AG09319 (cell line): Measurements from ENCODE around the gene TECPR1.

Experiments used
- DNase-seq: peaks from one replicate; pipeline ENCODE4 v3.0.0-alpha.2; 2010; ENCODE audit warnings: low read depth; ENCODE audit errors: extremely low read depth
- TF ChIP-seq, protein P1 (sequence below): IDR thresholded peaks from 2 replicates; pipeline ENCODE4 v1.5.1; 2011; ENCODE audit warnings: low read depth, mild to moderate bottlenecking, inconsistent platforms, low read length, moderate library complexity

Gene TECPR1

DNA sequence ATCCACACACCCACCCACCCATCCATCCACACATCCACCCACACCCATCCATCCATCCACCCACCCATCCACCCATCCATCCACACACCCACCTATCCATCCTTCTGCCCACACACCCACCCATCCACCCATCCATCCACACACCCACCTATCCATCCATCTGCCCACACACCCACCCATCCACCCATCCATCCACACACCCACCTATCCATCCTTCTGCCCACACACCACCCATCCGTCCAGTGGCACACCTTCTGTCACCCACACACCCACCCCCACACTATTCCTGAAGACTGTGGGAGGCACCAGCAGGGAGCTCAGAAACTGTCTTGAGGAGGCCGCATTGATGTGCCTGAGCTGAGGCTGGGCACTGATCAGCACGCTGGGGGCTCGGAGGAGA, 9.1 kb downstream of the TECPR1 start:
- TF ChIP-seq, protein P1, sequence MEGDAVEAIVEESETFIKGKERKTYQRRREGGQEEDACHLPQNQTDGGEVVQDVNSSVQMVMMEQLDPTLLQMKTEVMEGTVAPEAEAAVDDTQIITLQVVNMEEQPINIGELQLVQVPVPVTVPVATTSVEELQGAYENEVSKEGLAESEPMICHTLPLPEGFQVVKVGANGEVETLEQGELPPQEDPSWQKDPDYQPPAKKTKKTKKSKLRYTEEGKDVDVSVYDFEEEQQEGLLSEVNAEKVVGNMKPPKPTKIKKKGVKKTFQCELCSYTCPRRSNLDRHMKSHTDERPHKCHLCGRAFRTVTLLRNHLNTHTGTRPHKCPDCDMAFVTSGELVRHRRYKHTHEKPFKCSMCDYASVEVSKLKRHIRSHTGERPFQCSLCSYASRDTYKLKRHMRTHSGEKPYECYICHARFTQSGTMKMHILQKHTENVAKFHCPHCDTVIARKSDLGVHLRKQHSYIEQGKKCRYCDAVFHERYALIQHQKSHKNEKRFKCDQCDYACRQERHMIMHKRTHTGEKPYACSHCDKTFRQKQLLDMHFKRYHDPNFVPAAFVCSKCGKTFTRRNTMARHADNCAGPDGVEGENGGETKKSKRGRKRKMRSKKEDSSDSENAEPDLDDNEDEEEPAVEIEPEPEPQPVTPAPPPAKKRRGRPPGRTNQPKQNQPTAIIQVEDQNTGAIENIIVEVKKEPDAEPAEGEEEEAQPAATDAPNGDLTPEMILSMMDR: no peak
- DNase-seq: no peak

DNA sequence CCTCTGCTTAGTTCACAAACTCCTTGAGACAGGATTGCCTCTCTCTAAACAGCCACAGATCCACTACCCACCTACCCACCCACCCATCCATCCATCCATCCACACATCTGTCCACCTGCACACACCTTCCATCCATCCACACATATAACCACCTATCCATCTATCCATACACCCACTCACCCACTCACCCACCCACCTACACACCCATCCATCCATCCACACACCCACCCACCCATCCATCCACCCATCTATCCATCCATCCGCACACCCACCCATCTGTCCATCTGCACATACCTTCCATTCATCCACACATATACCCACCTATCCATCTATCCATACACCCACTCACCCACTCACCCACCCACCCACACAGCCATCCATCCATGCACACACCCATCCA, 9.7 kb downstream of the TECPR1 start:
- DNase-seq: no peak
- TF ChIP-seq, protein P1: no peak

GRCh38 chr7:98241674-98242241, 10.3 kb downstream of the TECPR1 start:
- TF ChIP-seq, protein P1: no peak
- DNase-seq: no peak

- no peak for DNase-seq
- TF ChIP-seq, protein P1: peak; percentile 65
Observed at GRCh38 chr7:98240961-98241673, 10.9 kb downstream of the TECPR1 start.

DNA sequence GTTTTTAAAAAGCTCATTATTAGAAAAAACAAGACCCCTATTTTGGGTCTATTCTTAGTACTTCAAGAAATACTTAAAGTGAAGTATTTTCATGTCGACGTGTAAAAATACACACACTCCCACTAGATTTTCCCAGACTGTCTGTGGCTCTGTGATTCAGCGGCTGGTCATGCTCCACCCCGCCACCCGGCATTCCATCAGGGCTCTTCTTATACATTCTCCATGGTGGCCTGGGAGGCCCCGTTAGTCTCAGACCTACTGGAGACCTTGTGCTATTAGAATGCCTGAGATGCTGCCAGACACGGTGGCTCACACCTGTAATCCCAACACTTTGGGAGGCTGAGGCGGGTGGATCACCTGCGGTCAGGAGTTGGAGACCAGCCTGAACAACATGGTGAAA, 13.1 kb downstream of the TECPR1 start:
- TF ChIP-seq, protein P1: no peak
- DNase-seq: no peak

GRCh38 chr7:98238076-98238475, 14.0 kb downstream of the TECPR1 start:
- DNase-seq: no peak
- TF ChIP-seq, protein P1: no peak

- DNase-seq: no peak
- TF ChIP-seq, protein P1: no peak
Observed at GRCh38 chr7:98236355-98237185, 15.5 kb downstream of the TECPR1 start.
